ENCODE measurements around the gene HUS1B. TPM values are rescaled to one million over a fixed set of nuclear protein-coding genes. Genes with fewer than 3 reads are reported as not detected.

The HUS1B gene
- total RNA-seq, 1 donor from 2014 or later, result 1.1 TPM

DNA sequence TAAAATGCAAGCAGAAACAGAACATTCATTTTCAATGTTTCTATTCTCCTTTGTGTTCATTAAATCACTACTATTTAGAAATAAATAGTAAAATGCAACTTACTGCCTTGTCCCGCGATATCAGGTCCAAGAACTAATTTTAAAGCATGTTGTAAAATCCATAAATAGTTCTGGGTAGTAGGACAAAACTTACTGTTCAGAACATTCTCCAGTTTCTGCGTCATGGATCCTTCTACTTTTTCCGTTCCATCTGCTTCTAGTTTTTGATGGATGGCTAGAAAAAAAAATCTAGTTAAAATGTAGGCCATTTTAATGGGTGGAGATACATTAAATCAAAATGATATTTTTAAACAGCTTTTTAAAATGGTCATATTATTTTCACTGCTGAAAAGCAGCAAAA, 47.0 kb downstream of the HUS1B start:
- TF ChIP-seq, protein P1, sequence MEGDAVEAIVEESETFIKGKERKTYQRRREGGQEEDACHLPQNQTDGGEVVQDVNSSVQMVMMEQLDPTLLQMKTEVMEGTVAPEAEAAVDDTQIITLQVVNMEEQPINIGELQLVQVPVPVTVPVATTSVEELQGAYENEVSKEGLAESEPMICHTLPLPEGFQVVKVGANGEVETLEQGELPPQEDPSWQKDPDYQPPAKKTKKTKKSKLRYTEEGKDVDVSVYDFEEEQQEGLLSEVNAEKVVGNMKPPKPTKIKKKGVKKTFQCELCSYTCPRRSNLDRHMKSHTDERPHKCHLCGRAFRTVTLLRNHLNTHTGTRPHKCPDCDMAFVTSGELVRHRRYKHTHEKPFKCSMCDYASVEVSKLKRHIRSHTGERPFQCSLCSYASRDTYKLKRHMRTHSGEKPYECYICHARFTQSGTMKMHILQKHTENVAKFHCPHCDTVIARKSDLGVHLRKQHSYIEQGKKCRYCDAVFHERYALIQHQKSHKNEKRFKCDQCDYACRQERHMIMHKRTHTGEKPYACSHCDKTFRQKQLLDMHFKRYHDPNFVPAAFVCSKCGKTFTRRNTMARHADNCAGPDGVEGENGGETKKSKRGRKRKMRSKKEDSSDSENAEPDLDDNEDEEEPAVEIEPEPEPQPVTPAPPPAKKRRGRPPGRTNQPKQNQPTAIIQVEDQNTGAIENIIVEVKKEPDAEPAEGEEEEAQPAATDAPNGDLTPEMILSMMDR (IDR thresholded peaks at IDR 0.05; ENCODE audit: partially characterized antibody, unreplicated experiment), result no peak
- DNase-seq, result no peak
- Mint-ChIP-seq H3K36me3 (ENCODE audit: unreplicated experiment) (peaks cover 5% of the 10 kb centered on the region), H3K27ac (ENCODE audit: unreplicated experiment) (no peak overlapping the region), H3K4me3 (ENCODE audit: unreplicated experiment) (no peak overlapping the region), H3K4me1 (ENCODE audit: low read depth, unreplicated experiment) (peaks cover 22% of the 10 kb centered on the region), H3K9me3 (ENCODE audit: unreplicated experiment) (no peaks in the 10 kb centered on the region), H3K27me3 (ENCODE audit: unreplicated experiment) (peaks cover 4% of the 10 kb centered on the region)

DNA sequence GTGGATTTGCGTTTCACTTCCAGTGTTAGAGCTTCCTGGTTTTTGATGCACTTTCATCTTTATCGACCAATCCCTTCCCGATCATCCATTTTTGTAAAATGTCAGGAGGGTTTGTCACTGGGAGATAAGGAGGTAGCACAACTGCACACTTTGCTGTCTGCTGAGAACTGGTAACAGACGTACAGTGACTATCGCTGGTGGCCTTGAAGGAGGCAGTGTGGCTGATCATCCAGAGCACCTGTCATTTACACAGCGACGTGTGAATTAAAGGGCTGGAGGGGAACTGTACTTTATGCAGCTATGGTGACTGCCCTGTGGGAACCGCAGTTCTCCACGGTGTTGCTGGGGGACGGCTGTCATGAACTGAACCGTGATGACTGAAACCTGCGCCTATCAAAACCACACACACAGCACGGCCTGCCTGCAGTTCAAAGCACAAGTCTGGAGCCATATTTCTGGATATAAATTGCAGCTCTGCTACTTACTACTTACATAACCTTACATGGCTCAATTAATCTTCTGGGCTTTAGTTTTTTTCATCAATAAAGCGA, 50.0 kb downstream of the HUS1B start:
- Mint-ChIP-seq H3K9me3 (ENCODE audit: unreplicated experiment) (peaks cover 2% of the 10 kb centered on the region), H3K27ac (ENCODE audit: unreplicated experiment) (no peak overlapping the region), H3K4me3 (ENCODE audit: unreplicated experiment) (no peak overlapping the region), H3K4me1 (ENCODE audit: low read depth, unreplicated experiment) (peaks cover 12% of the 10 kb centered on the region), H3K27me3 (ENCODE audit: unreplicated experiment) (peaks cover 6% of the 10 kb centered on the region), H3K36me3 (ENCODE audit: unreplicated experiment) (peaks cover 12% of the 10 kb centered on the region)
- DNase-seq, result no peak
- TF ChIP-seq, protein P1 (IDR thresholded peaks at IDR 0.05; ENCODE audit: partially characterized antibody, unreplicated experiment), result no peak

Other genes with a start within 250 kb of the HUS1B start
- gene EXOC2, start 36.0 kb upstream of the HUS1B start, total RNA-seq (ENCODE audit: unreplicated experiment), result 31.3 TPM

Measured in glutamatergic neuron (in vitro differentiated cells).